ENCODE measurements around the gene PSEN2. TPM values are rescaled to one million over a fixed set of nuclear protein-coding genes. Genes with fewer than 3 reads are reported as not detected.

Gene PSEN2
- total RNA-seq, 2 experiments from 2014 or later, result 4.5 to 4.9 TPM

DNA sequence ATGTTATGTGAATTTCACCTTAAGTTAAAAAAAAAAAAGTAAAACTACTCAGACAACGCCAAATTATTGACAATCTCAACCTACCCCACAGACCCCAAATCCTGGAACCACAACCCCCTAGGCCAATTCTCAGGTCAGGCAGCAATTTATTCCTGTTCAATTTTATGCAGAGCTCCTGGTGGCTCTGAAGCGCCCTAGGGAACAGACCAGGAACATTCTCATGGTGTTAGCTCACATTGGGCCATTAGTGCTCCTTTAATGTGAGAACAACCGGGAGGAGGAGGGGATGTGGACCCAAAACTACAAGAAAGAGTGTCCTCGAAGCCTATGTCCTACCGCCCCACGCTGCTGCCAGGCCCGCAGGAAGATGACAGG lies 403 bp upstream of the PSEN2 start:
- no peak for DNase-seq
- Mint-ChIP-seq H3K4me3 (peak overlapping the region; percentile 75), H3K36me3 (ENCODE audit: low read depth) (no peaks in the 10 kb centered on the region), H3K4me1 (peaks cover 12% of the 10 kb centered on the region), H3K9me3 (no peaks in the 10 kb centered on the region), H3K27me3 (peaks cover 10% of the 10 kb centered on the region), H3K27ac (no peak overlapping the region)
- ChIA-PET POLR2A (interaction anchor here (0.5 to 3.9 kb wide), 3 partner anchors 13 to 426 kb away, joined by 3 to 31 read pairs (median 3); no protein-coding TSS in a partner anchor), CTCF (no interaction called here)

DNA sequence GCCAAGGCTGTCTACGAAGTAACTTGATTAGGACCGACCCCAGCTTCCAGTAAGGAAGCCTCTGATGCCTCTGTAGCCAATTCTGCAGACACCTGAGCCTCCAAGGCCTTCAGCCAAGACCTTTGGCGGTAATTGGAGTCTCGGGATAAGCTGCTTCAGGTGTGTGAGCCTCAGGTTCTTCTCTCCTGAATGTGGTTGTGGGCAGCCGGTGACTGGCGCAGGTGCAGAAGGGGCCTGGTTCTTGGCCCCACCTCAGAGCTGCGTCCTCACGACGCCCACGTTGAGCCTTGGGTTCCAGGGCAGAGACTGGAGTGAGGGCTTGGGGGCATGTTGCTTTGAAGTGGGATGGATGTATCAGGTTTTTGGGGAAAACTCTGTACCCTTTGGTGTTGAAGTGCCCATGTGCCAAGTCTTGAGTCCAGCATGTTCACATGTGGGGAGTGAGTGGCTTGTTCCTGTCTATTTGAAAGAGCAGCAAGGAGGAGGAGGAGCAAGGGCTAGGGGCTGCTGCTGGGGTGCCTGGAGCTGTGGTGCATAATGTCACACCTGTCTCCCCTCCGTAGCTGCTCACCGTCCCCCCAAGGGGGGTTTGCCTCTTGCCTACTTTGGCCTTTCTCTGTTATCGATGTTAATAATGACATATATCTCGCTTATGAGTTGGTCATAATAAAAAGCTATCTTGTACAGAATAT lies 1.4 kb downstream of the PSEN2 start:
- POLR2A ChIA-PET, result interaction anchor here (3.9 kb wide), 1 partner anchor 11 kb away, joined by 31 read pairs; no protein-coding TSS in a partner anchor

DNA sequence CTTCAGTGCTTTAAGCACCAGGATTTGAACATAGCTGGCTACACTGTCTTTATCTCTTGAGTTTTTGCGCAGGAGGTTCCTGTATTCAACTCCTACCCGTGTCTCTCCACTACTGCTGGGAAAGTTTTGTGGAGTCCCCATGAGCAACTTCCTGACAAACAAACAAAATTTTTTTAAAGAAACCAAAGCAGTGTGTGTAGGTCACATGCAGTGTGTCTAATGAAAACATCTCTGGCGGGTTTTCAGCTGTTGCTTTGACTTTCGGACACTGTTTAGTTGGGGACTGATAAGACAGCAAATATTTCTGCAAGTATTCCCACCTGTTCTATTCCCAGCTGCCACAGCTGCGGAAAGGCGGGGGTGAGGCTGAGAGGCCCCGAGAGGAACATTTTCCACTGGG lies 2.0 kb downstream of the PSEN2 start:
- no peak overlapping the region for H3K4me3 Mint-ChIP-seq
- DNase-seq, result peak; percentile 9
- H3K36me3 Mint-ChIP-seq (ENCODE audit: low read depth), result no peaks in the 10 kb centered on the region
- ChIA-PET CTCF (interaction anchor here (1.2 kb wide), 1 partner anchor 17 kb away, joined by 3 read pairs; no protein-coding TSS in a partner anchor), POLR2A (interaction anchor here (3.9 kb wide), 1 partner anchor 11 kb away, joined by 31 read pairs; no protein-coding TSS in a partner anchor)
- peaks cover 8% of the 10 kb centered on the region for H3K27me3 Mint-ChIP-seq
- no peaks in the 10 kb centered on the region for H3K9me3 Mint-ChIP-seq
- peaks cover 15% of the 10 kb centered on the region for H3K4me1 Mint-ChIP-seq
- H3K27ac Mint-ChIP-seq, result no peak overlapping the region

More for the DNA sequence above, 1.4 kb downstream of the PSEN2 start:
- Mint-ChIP-seq H3K36me3 (ENCODE audit: low read depth) (no peaks in the 10 kb centered on the region), H3K4me3 (peak overlapping the region; percentile 69), H3K27me3 (peaks cover 8% of the 10 kb centered on the region), H3K27ac (no peak overlapping the region), H3K9me3 (no peaks in the 10 kb centered on the region), H3K4me1 (peaks cover 15% of the 10 kb centered on the region)
- no peak for DNase-seq
- CTCF ChIA-PET, result interaction anchor here (0.6 to 1.2 kb wide), 2 partner anchors 11 to 18 kb away, joined by 3 read pairs; no protein-coding TSS in a partner anchor

DNA sequence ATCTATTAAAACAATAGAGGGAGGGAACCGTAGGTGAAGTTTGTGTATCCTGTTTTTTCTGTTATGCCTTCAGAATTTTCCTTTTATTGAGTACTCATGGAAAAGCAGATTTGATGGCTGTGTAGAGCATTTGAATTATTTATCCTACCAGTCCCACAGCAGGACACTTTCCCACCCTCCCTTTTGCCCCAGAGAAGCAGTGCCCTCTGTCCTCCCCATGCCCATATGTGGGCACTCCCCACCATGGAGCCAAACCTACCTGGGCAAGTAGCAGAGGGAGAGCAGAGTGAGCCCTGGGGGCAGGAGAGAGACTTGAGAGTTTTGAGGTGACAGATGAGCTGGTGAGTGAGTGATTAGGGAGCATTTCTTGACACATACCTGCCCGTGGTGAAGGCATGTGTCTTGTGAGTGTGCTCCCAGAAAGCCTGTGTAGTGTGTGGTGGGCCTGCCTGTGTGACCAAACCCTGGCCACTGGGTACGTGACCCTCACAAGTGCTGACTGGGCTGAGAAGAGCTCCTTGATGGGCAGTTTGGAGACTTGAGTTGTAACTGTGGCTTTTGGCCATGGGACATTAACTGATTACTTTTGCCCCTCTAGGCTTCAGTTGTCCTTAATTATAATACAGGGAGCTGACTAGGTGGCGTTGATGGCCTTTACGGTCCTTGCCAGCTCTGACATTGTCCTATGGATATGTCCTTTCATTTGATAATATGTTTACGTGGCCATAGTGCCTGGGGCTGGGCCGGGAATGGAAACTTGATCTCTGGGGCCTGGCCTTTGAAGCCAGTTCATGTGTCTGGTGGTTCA lies 3.6 kb downstream of the PSEN2 start:
- ChIA-PET POLR2A (interaction anchor here (1.0 kb wide), 1 partner anchor 9 kb away, joined by 7 read pairs; no protein-coding TSS in a partner anchor), CTCF (interaction anchor here (1.3 kb wide), 1 partner anchor 248 kb away, joined by 3 read pairs; no protein-coding TSS in a partner anchor)
- Mint-ChIP-seq H3K4me3 (no peak overlapping the region), H3K36me3 (ENCODE audit: low read depth) (no peaks in the 10 kb centered on the region), H3K27ac (no peak overlapping the region), H3K9me3 (no peaks in the 10 kb centered on the region), H3K27me3 (peaks cover 4% of the 10 kb centered on the region), H3K4me1 (peaks cover 15% of the 10 kb centered on the region)
- DNase-seq, result peak; percentile 15

DNA sequence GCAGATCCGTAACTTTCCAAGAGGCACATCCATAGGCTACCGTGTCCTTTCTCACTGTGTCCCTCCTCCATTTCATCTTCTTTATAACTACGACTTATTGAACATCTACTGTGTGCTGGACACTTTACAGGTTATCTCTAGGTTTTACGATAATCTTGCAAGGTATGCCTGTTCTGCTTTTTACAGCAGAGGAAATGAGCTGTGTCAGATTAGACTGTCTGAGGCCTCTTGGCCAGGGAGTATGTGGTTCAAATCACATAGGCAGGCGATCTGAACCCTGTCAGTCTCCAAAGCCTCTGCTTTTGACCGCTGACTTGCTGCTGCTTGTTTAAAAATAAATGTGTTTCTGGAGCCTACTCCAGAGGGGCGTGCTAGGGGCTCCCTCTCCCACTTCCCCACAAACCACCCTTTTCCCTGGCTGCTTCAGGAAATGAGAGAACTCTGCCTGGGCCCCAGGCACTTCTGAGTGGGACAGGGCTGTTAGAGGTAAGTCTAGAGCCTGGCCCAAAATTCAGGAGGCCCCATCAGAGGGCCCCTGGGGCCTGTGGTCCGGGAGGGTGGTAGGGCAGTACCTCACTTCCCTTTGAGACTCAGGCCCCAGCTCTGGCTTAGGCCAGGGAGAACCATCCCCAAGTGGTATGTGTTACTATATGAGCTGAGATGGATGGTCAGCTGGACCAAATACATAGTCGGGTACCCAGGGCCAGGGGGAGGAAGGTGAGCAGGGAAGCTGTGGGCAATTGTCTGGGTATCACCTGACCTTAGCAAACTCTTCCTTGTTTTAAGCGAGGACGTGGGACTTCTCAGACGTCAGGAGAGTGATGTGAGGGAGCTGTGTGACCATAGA lies 4.4 kb downstream of the PSEN2 start:
- DNase-seq, result peak; percentile 14
- Mint-ChIP-seq H3K27me3 (no peaks in the 10 kb centered on the region), H3K36me3 (ENCODE audit: low read depth) (no peaks in the 10 kb centered on the region), H3K4me3 (no peak overlapping the region), H3K9me3 (no peaks in the 10 kb centered on the region), H3K4me1 (peaks cover 12% of the 10 kb centered on the region), H3K27ac (no peak overlapping the region)
- ChIA-PET CTCF (interaction anchor here (1.3 kb wide), 1 partner anchor 249 kb away, joined by 3 read pairs; no protein-coding TSS in a partner anchor), POLR2A (interaction anchor here (1.0 kb wide), 1 partner anchor 8 kb away, joined by 7 read pairs; no protein-coding TSS in a partner anchor)

DNA sequence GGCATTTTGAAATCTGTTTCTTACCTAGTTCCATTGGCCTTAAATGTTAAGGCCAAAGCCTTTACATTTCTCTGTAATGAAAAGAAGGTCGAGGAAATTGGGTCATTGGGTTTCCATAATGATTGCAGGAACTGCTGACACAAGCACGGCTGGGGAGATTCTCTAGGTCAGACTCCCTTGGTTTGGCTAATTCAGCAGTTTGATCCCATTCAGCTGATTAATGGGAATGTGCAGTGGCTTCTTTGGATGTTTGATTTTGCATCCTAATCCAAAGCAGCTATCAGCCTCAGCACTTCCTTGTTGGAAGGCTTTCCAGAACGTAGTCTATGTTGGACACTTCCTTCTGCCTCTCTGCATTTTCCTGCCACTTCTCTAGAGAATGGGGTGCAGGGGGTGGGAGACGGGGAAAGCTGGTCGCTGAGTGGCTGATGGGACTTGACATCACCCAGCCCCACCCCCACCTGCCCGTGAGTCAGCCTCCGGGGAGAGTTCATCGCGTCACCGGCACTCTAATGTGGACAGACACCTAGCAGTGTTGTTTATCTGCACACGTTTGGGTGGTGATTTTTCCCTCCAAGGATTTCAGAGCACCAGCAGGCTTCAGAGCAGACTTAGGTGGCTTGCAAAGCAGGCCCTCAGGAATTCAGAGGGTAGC lies 5.4 kb downstream of the PSEN2 start:
- H3K27me3 Mint-ChIP-seq, result no peaks in the 10 kb centered on the region
- DNase-seq, result peak; percentile 15
- no peaks in the 10 kb centered on the region for H3K9me3 Mint-ChIP-seq
- peaks cover 8% of the 10 kb centered on the region for H3K4me1 Mint-ChIP-seq
- no peak overlapping the region for H3K4me3 Mint-ChIP-seq
- no peak overlapping the region for H3K27ac Mint-ChIP-seq
- ChIA-PET POLR2A (no interaction called here), CTCF (no interaction called here)
- H3K36me3 Mint-ChIP-seq (ENCODE audit: low read depth), result no peaks in the 10 kb centered on the region

DNA sequence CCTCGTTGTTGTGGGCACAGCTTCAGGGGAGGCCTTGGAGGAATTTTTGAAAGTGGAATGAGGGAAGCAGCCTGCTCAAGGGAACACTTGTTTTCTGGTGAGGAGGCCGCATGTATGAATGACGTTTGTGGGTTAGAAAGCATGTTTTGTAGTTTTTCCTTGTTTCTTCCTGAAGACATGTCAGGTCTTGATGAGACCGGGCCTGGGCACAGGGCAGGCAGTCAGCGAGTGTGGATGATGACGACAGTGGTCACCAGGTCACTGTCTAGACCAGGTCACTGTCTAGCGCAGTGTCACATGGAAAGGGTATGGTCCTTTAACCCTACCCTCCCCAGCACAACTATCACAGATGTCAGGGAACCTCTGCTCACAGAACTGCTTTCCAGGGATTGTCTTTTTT lies 7.3 kb downstream of the PSEN2 start:
- no peak for DNase-seq
- Mint-ChIP-seq H3K27ac (no peak overlapping the region), H3K4me1 (peaks cover 24% of the 10 kb centered on the region), H3K36me3 (ENCODE audit: low read depth) (no peaks in the 10 kb centered on the region), H3K27me3 (no peaks in the 10 kb centered on the region), H3K4me3 (no peak overlapping the region), H3K9me3 (no peaks in the 10 kb centered on the region)
- ChIA-PET CTCF (no interaction called here), POLR2A (interaction anchor here (2.0 kb wide), 1 partner anchor 61 kb away, joined by 4 read pairs; no protein-coding TSS in a partner anchor)

DNA sequence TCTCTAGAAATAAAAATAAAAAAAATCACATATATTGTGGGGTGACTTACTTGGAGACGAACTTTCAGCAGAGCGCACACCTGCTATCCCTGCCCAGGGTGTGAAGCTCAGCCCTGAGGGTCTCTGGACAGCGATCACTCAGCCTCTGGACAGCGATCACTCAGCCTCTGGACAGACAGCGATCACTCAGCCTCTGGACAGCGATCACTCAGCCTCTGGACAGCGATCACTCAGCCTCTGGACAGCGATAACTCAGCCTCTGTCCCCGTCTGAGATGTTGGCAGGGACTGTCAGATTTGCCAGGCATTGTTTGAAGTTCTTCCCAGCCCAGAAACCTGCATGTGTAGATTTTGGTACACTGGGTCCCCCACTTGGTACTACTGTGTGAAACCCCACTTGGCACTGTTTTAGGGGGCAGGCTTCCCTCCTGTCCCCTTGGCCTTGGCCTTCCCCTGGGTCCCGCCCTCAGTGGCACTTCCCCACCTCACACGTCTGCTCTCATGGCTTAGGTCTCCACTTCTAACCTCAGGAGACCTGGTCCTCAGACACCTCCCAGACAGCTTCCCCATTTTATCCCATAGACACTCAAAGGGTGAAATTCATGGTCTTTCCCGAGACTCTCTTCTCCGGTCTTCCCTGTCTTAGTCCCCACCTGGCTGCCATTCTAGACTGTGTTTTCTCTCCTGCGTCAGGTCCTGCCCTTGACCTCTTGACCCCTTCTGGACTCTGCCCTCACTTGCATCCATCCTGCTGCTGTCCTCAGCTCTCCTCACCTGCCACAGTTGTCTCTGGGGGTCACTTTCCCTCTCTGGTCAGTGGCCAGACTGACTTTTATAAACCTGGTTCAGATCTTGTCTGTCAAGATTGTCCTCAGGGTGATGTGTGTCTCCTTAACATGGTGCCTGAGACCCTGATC lies 10.2 kb downstream of the PSEN2 start:
- Mint-ChIP-seq H3K27me3 (no peaks in the 10 kb centered on the region), H3K9me3 (no peaks in the 10 kb centered on the region), H3K4me3 (no peak overlapping the region), H3K4me1 (peaks cover 49% of the 10 kb centered on the region), H3K27ac (no peak overlapping the region), H3K36me3 (ENCODE audit: low read depth) (no peaks in the 10 kb centered on the region)
- no peak for DNase-seq
- ChIA-PET POLR2A (interaction anchor here (2.3 kb wide), 1 partner anchor 254 kb away, joined by 9 read pairs; no protein-coding TSS in a partner anchor), CTCF (no interaction called here)

DNA sequence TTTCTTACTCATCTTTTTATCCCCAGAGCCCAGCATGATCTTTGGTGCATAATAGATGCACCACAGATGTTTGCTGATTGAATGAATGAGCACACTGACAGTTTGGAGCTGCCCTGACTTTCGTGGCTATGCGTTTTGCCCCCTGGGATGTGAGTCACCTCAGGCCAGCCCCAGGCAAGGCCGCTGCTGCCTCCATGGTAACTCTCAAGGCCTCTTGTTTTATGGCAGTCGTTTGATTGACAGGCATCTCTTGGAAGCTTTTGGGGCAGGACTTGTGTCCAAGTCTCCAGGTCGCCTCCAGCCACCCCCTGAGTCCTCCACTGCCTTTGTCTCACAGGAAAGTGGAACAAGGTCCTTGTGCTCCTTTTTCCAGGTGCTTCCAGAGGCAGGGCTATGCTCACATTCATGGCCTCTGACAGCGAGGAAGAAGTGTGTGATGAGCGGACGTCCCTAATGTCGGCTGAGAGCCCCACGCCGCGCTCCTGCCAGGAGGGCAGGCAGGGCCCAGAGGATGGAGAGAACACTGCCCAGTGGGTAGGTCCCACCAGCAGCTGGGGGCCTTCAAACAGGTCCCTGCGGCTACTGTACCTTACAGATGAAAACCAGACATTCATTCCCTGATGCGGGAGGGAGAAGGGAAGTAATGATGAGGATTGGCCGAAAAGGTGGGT lies 11.2 kb downstream of the PSEN2 start:
- no peak for DNase-seq
- Mint-ChIP-seq H3K27ac (peak overlapping the region; percentile 87), H3K4me1 (peaks cover 58% of the 10 kb centered on the region), H3K27me3 (no peaks in the 10 kb centered on the region), H3K9me3 (no peaks in the 10 kb centered on the region), H3K36me3 (ENCODE audit: low read depth) (peaks cover 3% of the 10 kb centered on the region), H3K4me3 (peak overlapping the region; percentile 38)
- ChIA-PET POLR2A (interaction anchor here (1.3 to 3.5 kb wide), 7 partner anchors 8 to 228 kb away, joined by 3 to 82 read pairs (median 4); partner anchors contain the start of genes COQ8A and PSEN2), CTCF (interaction anchor here (1.4 to 3.7 kb wide), 2 partner anchors 56 to 255 kb away, joined by 4 to 14 read pairs; no protein-coding TSS in a partner anchor)

DNA sequence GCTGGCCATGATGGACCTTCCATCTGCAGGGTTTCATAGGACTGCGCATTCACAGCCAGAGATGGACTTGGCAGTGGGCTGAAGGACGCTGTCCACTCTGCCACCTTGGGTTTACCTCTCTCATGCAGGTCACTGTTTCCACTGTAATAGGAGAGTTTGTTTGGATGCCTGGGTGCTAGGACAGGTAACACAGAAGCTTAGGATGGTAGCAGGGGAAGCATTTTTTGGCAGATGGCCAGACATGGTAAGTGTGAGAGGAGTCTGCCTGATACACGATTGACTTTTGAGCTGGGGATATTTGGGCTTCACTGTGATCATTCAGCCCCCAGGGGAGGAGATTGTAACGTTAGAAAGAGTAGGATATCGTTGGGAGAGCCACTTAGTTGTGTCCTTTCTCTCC lies 11.8 kb downstream of the PSEN2 start:
- Mint-ChIP-seq H3K36me3 (ENCODE audit: low read depth) (peaks cover 3% of the 10 kb centered on the region), H3K4me3 (peak overlapping the region; percentile 54), H3K4me1 (peaks cover 58% of the 10 kb centered on the region), H3K27me3 (no peaks in the 10 kb centered on the region), H3K9me3 (no peaks in the 10 kb centered on the region), H3K27ac (peak overlapping the region; percentile 87)
- DNase-seq, result no peak
- ChIA-PET CTCF (interaction anchor here (0.7 to 3.7 kb wide), 8 partner anchors 11 to 425 kb away, joined by 3 to 14 read pairs (median 4); no protein-coding TSS in a partner anchor), POLR2A (interaction anchor here (0.6 to 3.5 kb wide), 13 partner anchors 8 to 573 kb away, joined by 3 to 82 read pairs (median 4); partner anchors contain the start of genes COQ8A, LIN9 and PSEN2)
